ENCODE measurements around the gene ADPRM.
"Not testable (repeated sequence)": the region's sequence is repeated elsewhere in the genome, so short reads cannot be mapped to it uniquely, and the experiment has no call there.

Gene ADPRM

DNA sequence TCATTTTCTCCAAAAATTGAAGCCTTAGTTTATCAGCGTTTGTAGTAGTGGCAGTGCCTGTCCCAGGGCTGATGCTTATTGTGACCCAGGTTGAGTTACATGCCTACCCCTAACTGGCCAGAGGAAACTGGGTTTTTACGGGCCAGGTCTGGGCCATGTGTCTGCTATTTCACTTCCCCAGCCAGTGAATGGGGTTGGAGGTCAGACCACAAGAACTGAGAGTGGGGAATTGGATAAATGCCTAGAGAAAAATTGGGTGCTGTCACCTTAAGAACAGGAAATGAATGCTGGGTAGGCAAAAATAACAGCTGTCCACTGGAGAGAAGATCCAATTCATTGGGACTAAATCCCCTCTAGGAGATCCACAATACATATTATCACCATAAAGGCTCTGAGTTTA, 5.2 kb downstream of the ADPRM start:
- no peak for DNase-seq

DNA sequence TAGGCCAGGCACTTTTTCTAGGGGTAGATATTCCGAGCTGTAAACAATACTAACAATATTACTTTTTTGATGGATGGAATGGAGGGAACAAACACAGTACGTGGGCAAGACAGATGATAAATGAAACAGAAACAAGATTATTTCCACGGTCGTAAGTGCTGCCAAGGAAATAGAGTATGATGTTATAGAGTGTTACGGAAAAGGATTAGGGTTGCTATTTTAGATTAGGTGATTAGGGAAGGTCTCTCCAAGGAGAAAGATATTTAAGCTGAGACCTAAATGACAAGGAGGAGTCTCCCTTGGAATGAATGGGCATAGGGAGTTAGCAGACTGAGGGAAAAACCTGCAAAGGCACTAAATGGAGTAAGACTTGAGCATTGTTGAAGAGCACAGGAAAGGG, 8.3 kb downstream of the ADPRM start:
- DNase-seq: no peak

DNA sequence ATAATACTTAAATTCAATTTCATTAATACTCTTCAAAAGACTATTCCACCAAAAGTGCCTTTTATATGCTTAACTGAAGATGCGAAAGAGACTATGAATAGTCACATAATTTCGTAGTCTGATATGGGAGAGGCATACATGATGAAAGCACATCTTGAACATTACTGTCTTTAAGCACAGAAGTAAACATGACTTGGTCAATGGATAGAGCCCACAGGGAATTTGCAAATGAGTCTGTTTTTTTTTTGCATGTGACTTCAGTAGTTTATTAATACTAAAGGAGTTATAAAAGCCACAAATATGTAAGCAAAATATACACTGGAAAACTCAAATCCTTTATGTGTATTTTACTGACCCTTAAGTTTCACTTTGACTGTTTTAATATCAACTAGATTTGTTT, 15.9 kb downstream of the ADPRM start:
- DNase-seq: no peak

DNA sequence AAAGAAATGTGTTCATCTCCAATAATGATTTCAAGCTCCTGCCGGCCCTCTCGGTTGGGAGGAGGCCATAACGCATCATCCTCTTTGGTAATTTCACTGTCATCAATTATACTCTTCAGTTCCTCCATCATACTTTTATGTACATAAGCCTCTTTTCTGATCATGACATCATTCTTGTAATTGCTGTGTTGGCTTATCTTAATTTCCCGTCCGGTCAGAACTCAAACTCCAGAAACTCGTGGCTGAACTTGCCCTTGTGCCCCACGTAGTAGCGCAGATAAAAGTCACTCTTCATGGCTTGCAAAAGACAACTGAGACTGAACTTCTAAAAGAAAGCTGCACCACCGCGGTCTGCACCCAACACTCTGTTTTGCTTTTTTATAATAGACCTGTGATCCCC, 18.8 kb downstream of the ADPRM start:
- no peak for DNase-seq

DNA sequence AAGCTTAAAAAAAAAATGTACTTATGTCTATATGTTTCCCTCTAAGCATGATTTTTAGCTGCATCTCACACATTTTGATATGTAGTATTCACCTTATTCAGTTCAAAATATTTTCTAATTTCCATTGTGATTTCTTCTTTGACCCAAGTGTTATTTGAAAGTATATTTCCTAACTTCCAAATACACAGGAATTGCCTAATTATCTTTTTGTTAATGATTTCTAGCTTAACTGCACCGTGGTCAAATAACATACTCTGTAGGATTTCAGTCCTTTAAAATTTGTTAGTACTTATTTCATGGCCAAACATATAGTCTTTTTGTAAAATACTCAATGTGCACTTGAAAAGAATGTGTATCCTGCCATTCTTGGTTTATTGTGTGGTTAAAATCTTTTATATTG, 21.2 kb downstream of the ADPRM start:
- DNase-seq: no peak

DNA sequence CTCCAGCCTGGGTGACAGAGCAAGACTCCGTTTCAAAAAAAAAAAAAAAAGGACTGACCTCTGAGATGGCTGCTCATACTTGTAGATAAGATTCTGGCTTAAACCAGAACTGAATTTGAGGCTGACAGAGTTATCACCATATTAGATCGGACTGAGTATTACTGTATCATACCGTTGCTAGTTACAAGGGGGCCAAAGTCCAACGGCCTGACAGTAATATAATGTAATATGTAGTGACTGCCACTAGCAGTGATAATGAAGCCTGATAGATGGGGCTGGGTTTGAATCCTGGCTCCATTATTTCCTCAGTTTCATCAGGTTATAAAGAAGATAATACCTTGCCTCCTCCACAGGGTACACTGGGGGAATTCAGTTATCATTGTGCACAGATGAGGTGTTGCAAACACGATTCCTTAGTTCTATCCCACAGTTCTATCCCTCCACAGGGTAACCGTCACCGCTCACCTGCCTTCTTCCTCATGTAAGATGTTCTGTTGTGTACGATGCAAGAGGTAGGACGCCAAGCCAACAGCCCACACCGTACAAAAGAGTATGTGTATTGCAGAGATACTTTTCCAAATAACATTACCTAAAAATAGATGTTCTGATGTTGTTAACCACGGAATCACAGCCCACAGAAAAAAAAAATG, 27.3 kb downstream of the ADPRM start:
- DNase-seq: no peak

DNA sequence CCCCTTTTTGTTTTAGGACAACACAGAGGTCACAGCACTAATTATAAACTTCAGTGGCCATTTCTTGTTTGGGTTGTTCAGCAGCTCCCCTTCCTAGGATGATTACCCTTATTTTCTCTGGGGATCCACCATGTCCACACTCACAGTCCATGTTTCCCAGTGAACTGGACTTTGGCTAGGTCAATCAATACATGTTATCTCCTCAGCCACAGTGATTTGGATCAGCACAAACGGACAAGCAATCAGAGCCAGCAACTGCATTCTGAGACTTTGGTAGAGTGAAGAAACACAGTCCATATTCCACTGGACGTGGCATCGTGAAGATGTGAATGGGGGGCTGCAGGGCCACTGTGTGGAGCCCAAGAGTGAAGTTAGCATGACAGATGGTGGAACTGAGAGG, 27.9 kb downstream of the ADPRM start:
- DNase-seq: no peak

DNA sequence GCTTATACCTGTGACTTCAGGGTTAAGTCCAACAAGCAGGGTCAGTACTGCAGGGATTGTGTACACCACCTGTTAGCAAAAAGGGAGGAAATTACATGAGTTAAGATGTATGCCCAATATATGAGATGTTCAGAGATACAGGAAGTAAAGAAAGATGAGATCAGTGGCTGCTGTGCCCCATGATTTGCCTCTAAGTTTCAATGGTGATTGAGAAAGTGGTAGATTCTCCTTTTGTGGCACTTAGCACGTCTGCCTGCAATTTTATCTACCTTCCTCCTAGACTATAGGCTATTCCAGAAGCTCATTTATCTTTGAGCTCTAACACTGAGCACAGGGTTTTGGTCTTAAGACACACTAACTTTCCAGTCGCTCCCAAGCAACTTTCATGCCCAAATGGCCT, 28.8 kb downstream of the ADPRM start:
- no peak for DNase-seq

DNA sequence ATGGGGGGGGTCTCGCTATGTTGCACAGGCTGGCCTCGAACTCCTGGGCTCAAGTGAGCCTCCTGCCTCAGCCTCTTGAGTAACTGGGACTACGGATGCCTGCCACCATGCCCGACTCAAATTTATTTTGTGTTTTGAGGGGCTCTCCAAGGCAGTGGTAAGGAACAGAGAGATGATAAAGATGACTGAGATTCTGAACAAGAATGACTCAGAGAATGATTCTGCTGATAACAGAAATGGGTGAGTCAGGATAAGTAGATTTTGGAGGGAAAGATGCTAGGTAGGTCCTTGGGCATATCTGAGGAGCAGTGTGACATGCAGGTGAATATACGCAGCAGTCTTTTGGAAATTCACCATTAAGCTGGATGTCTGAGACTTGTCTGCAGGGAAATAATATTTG, 29.8 kb downstream of the ADPRM start:
- DNase-seq: no peak

DNA sequence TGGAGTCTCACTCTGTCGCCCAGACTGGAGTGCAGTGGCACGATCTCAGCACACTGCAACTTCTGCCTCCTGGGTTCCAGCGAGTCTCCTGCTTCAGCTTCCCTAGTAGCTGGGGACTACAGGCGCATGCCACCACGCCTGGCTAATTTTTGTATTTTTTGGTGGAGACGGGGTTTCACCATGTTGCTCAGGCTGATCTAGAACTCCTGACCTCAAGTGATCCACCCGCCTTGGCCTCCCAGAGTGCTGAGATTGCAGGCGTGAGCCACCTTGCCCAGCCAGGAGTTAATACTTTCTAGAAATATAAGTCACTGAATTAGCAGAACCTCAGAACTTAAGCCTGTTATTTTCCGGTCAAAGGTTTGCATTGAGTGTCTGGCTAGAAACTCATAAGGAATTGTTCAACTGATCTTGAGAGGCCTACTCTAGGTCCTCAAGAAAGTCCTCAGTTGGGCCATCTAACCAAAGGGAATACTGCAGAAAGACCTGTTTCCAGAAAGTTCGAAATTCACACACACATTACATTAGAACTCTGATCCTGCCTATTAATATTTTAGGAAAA, 31.0 kb downstream of the ADPRM start:
- no peak for DNase-seq

DNA sequence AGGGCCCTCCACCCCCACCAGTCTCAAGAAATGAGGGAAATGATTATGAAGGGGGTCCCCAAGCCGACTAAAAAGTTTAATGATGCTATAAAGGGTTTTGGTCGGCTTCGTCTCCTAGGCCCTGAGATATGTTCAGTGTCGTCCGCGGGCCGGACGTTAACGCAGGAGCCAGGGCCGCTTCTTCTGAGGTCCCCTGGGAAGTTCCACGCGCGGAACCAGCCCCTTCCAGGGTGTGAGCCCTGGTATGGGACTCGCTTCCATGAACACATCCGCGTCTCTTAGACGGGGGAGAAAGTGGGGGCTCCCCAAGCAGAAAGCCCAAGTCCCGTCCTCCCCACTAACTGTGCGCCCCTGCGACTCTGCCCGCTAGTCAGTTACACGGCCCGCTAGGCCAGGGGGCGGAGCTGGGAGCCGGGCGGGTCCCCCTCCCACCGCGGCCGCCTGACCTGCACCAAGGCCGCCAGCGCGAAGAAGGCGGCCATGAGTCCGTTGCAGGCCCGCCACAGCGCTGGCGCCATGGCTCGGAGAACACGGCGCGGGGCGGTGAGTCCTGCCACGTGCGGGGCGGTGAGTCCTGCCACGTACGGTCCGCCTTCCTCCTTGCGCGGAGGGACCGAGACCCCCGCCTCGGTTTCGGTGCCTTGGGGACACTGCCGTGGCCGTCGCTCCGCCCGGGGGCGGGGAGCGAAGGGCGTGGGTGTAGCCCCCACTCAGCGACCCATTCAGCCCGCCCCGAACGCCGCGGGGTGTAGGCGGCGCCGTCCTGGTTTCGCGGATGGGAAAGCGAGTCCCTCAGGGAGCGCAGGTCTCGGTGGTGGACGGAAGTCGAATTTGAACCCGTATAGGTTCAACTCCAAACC, 32.2 kb downstream of the ADPRM start, which contains the start of gene TMEM220:
Gene TMEM220 (minus strand): TSS at position 690 of the 860 bp plus-strand sequence. CDS start 172 bp downstream, at position 518.
- peak; percentile 13 for DNase-seq

DNA sequence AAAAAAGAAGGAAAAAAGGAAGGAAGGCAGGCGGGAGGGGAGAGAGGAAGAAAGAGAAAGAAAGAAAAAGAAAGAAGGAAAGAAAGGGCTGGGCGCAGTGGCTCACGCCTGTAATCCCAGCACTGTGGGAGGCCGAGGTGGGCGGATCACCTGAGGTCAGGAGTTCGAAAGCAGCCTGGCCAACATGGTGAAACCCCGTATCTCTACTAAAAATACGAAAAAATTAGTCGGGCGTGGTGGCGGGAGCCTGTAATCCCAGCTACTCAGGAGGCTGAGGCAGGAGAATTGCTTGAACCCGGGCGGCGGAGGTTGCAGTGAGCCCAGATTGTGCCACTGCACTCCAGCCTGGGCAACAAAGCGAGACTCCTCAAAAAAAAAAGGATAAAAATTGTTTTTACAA, 32.9 kb downstream of the ADPRM start:
- DNase-seq: not testable (repeated sequence)

DNA sequence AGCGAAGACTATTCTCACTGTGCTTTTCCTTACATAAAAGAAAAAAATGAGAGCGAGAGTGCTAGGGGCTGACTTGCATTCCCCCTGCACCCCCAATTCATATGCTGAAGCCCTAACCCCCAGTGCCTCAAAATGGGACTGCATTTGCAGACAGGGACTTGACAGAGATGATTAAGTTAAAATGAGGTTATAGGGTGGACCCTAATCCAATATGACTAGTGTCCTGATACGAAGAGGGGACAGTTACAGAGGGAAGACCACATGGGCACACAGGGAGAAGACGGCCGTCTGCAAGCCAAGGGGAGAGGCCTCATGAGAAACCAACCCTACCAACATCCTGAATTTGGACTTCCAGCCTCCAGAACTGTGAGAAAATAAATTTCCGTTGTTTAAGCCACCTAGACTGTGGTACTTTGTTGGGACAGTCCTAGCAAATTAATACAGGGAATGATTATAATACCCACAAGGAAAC, 34.0 kb downstream of the ADPRM start:
- DNase-seq: no peak

DNA sequence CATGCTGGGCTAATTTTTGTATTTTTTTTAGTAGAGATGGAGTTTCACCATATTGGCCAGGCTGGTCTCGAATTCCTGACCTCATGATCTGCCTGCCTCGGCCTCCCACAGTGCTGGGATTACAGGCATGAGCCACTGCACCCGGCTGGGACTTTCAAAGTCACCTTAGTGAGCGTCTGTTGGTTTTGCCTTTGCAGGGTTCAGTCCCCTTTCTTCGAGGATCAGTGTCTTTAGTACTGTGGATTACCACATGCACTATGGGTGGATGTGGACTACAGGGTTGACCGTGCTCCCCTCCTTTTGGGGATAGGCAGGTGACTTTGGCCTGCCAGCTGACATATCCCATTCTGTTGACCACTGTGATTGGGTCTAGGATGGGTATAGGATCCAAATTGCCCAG, 34.7 kb downstream of the ADPRM start:
- DNase-seq: not testable (repeated sequence)

DNA sequence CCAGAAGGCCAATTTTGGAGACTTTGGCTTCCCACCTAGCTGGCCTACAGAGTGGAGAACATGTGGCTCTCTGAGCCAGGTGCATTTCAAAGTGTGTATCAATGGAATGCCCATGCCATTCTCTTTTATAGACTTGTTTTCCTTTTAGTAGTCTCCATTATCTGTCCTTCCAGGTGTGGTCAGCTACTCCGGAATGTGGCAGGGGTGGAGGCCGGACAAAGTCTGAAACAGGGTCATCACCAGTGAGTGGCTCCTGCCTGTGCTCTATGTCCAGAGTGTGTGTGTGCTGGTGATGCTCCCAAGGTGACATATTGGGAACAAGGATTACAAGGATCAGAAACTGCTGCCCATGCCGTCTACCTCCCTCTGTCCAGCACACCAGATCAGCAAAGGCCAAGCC, 36.3 kb downstream of the ADPRM start:
- DNase-seq: no peak

DNA sequence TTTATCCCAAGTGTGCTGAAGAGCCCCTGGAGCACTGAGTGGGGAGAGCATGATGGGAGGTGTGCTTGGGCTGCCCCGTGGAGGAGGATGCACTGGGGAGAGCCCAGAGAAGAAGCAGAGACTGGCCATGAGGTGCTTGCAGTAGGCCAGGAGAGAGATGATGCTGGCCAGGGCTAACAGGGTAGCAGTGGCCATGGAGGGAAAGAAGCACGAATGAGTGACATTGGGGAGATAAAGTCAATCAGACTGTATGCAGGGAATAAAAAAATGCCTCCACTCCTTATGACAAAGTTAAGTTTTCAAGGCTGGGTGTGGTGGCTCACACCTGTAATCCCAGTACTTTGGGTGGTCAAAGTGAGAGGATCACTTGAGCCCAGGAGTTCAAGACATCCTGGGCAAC, 37.9 kb downstream of the ADPRM start:
- no peak for DNase-seq

DNA sequence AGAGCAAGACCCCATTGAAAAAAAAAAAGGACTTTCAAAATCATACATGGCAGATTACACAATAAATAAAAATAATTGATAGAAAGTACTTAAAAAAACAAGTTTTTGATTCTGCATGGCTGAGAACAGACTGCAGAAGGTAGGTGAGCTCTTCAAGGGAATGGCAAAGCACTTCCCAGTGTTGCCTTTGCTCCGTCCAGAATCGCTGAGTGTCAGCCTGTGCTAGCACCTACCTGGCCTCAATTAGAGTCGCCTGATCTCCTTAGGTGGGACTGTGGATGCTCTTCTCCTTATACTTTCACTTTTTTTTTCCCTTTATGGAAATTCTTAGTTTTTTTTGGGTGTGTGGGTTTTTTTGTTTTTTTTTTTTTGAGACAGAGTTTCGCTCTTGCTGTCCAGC, 38.4 kb downstream of the ADPRM start:
- no peak for DNase-seq

DNA sequence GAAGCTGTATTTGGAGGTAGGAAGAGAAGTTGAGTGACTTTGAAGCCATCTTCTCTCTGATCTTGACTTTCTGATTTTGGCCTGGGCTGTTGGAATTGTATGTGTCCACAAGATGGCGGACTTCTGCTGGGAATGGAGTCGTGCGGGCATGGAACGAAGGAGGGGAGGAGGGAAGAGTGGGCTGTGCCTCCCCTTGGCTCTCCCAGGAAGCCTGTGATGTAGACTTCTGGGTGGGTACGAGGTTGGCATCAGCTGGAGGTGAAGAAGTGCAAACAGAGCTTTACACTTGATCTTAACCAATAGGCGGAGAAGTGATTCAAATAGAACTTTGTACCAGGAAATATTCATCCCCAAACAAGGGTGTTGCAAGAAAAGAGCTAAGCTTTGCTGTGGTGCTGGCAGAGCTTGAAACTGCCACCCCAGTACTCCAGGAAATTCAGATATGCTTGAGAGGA, 39.8 kb downstream of the ADPRM start:
- DNase-seq: no peak

DNA sequence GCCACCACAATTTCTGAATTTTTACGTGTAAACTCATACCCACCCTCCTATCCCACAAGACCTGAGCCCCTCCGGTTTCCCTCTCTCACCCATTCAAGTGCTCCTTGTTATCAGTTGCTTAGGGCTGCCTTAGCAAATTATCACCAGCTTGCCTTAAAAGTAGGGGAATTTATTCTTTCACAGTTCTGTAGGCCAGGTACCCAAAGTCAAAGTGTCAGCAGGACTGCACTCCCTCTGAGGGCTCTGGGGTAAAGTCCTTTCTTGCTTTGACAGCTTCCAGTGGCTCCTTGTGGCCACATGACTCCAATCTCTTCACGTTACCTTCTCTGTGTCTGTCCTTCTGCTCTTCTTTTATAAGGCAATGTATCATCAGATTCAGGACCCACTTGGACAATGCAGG, 40.3 kb downstream of the ADPRM start:
- no peak for DNase-seq

DNA sequence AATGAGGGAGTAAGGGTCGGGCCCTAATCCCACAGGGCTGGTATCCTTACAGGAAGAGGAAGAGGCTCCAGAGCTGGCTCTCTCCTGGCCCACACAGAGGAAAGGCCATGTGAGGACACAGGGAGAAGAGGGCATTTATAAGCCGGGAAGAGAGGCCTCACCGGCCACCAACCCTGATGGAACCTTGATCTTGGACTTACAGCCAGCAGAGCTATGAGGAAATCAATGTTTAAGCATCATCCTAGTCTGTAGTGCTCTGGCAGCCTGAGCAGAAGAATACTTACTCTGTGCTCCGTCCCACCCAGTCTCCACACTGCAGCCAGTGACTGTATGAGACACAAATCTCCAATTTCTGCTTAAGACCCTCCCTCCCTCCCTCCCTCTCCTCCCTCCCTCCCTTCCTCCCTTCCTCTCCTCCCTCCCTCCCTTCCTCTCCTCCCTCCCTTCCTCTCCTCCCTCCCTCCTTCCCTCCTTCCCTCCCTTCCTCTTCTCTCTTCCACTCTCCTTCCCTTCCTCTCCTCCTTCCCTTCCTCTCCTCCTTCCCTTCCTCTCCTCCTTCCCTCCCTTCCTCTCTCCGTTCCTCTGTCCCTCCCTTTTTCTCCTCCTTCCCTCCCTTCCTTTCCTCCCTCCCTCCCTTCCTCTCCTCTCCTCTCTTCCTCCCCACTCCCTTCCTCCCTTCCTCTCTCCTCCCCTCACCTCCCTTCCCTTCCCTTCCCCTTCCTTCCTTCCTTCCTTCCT, 41.3 kb downstream of the ADPRM start:
- DNase-seq: no peak

DNA sequence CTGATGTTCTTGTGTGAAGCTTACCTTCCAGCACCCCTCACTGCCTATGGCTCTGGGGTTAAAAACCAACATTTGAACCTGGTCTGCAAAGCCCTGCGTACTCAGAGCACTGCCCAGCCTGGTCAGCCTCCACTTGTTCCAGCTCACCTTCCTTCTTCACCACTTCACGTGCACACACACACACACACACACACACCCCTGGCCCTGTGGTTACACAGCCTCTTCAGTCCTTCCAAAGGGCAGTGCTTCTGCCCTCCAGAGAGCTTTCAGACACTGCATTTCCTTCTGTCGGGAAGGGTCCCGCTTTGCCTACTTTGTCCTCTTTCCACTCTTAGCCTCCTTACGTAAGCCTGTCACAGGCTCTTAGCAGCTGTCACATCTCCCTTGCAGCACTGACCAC, 42.0 kb downstream of the ADPRM start:
- DNase-seq: no peak

DNA sequence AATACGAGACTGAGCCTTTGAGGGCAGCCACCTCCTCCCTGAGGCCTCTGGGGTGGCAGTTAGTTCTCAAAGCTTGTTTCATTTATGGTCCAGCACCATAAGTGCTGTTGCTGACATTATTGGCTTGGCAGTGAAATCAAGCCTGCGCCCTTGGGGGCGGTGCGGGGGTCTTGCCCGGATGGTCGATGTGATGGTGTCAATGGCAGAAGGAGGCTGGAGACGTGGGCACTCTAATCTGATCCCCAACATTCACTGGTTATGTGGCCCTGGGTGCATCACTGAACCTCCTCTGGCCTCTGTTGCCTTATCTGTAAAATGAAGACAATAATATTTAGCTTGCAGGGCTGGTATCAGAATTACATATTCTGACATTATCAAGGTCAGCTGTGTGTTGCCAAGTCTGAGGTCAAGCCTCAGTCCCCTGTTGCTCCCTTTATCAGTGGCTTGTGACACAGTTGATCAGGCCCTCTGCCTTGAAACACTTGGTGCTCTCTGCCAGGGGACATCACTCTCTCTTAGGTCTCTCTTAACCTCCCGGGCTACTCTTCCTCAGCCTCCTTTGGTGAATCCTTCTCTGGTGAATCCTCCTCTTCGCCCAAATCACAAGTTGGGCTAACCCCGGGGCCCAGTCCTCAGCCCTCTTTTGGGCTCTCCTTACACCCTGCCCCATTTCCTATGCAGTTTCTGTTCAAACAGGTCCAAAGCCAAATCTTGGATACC, 44.2 kb downstream of the ADPRM start:
- DNase-seq: no peak

Measured in activated gamma-delta T cell (primary cell).